WTC11 (cell line): ENCODE data around the gene TMED1. TPM values are rescaled to one million over a fixed set of nuclear protein-coding genes. Genes with fewer than 3 reads are reported as not detected.

Experiments used
- ATAC-seq: fragments of 200-7000 bp; cut with Tn5 transposase; 2 replicates; pipeline ENCODE4 v1.10.0; 2021; ENCODE audit warnings: mild to moderate bottlenecking, moderate library complexity
- CTCF ChIA-PET: fragments of 300-600 bp; sonication (Branson Sonifier 250); formaldehyde crosslinking; loops from one replicate; lab custom pipeline; 2021; ENCODE audit warnings: antibody characterized with exemption; lab: Charles Lee
- POLR2A ChIA-PET: fragments of 350-600 bp; sonication (Branson Sonifier 250); formaldehyde crosslinking; loops from one replicate; lab custom pipeline; 2021; ENCODE audit warnings: antibody characterized with exemption; lab: Charles Lee
- DNase-seq: peaks from one replicate; pipeline ENCODE4 v3.0.0; 2021; ENCODE audit warnings: low spot score
- H3K27ac Mint-ChIP-seq: 2 replicates; pipeline ENCODE4 v1.8.0; 2021; ENCODE audit warnings: mixed read lengths
- H3K27me3 Mint-ChIP-seq: 2 replicates; pipeline ENCODE4 v1.8.0; 2021; ENCODE audit warnings: low read depth, mild to moderate bottlenecking, moderate library complexity, mixed read lengths
- H3K36me3 Mint-ChIP-seq: 2 replicates; pipeline ENCODE4 v1.8.0; 2021; ENCODE audit warnings: mixed read lengths
- H3K4me1 Mint-ChIP-seq: 2 replicates; pipeline ENCODE4 v1.8.0; 2022; ENCODE audit warnings: mixed read lengths
- H3K4me3 Mint-ChIP-seq: 2 replicates; pipeline ENCODE4 v1.8.0; 2021; ENCODE audit warnings: mild to moderate bottlenecking, moderate library complexity, mixed read lengths
- H3K9me3 Mint-ChIP-seq: 2 replicates; pipeline ENCODE4 v1.8.0; 2021; ENCODE audit warnings: mixed read lengths
- ARID4B ChIP-seq: sonication (generic); formaldehyde crosslinking; IDR thresholded peaks from 2 replicates; pipeline ENCODE4 v1.8.0; 2023; ENCODE audit warnings: missing genetic modification reagents, mild to moderate bottlenecking, borderline replicate concordance
- CBFB ChIP-seq: sonication (generic); formaldehyde crosslinking; IDR thresholded peaks from 2 replicates; pipeline ENCODE4 v1.8.1; 2022; ENCODE audit warnings: mild to moderate bottlenecking, low read depth, missing genetic modification reagents
- CDX4 ChIP-seq: fragments of 250-450 bp; sonication (Bioruptor Pico); IDR thresholded peaks from 2 replicates; pipeline ENCODE4 v1.9.0; 2021; ENCODE audit warnings: moderate library complexity, mild to moderate bottlenecking, inconsistent platforms, borderline replicate concordance
- CREB1 ChIP-seq: sonication (generic); formaldehyde crosslinking; IDR thresholded peaks from 2 replicates; pipeline ENCODE4 v1.8.0; 2023; ENCODE audit warnings: mild to moderate bottlenecking, missing genetic modification reagents
- CREM ChIP-seq: sonication (generic); formaldehyde crosslinking; IDR thresholded peaks from 2 replicates; pipeline ENCODE4 v1.8.1; 2022; ENCODE audit warnings: mild to moderate bottlenecking, missing genetic modification reagents, moderate library complexity
- ERG ChIP-seq: fragments of 250-450 bp; sonication (Bioruptor Pico); IDR thresholded peaks from 2 replicates; pipeline ENCODE4 v1.8.0; 2021; ENCODE audit warnings: mild to moderate bottlenecking
- FOXJ3 ChIP-seq: sonication (generic); formaldehyde crosslinking; IDR thresholded peaks from 2 replicates; pipeline ENCODE4 v1.9.0; 2021; ENCODE audit warnings: missing genetic modification reagents, mild to moderate bottlenecking, borderline replicate concordance
- GRHL2 ChIP-seq: fragments of 250-450 bp; sonication (Bioruptor Pico); IDR thresholded peaks from 2 replicates; pipeline ENCODE4 v1.8.0; 2022; ENCODE audit warnings: mild to moderate bottlenecking, moderate library complexity; ENCODE audit not compliant: insufficient replicate concordance, severe bottlenecking
- HMGA2 ChIP-seq: fragments of 250-450 bp; sonication (Bioruptor Pico); IDR thresholded peaks from 2 replicates; pipeline ENCODE4 v1.4.0; 2021; ENCODE audit warnings: mild to moderate bottlenecking, moderate library complexity
- MYBL2 ChIP-seq: sonication (generic); formaldehyde crosslinking; IDR thresholded peaks from 2 replicates; pipeline ENCODE4 v1.8.1; 2023; ENCODE audit warnings: mild to moderate bottlenecking, moderate library complexity, missing genetic modification reagents
- NFE2L1 ChIP-seq: sonication (generic); formaldehyde crosslinking; IDR thresholded peaks from 2 replicates; pipeline ENCODE4 v1.8.1; 2023; ENCODE audit warnings: missing genetic modification reagents
- NFYB ChIP-seq: sonication (generic); formaldehyde crosslinking; conservative IDR thresholded peaks from 2 replicates; pipeline ENCODE4 v1.8.0; 2022; ENCODE audit warnings: low read depth, missing genetic modification reagents
- OVOL2 ChIP-seq: fragments of 250-450 bp; sonication (Bioruptor Pico); IDR thresholded peaks from 2 replicates; pipeline ENCODE4 v1.9.0; 2021; ENCODE audit warnings: mild to moderate bottlenecking, borderline replicate concordance
- SOX15 ChIP-seq: fragments of 250-450 bp; sonication (Bioruptor Pico); IDR thresholded peaks from 2 replicates; pipeline ENCODE4 v1.9.0; 2021; ENCODE audit warnings: mild to moderate bottlenecking
- SP1 ChIP-seq: sonication (generic); formaldehyde crosslinking; conservative IDR thresholded peaks from 2 replicates; pipeline ENCODE4 v1.8.1; 2022; ENCODE audit warnings: missing genetic modification reagents
- STAT6 ChIP-seq: sonication (generic); formaldehyde crosslinking; conservative IDR thresholded peaks from 2 replicates; pipeline ENCODE4 v1.8.1; 2023; ENCODE audit warnings: mild to moderate bottlenecking, low read depth, missing genetic modification reagents, moderate library complexity
- ZBTB21 ChIP-seq: sonication (generic); formaldehyde crosslinking; IDR thresholded peaks from 2 replicates; pipeline ENCODE4 v1.8.1; 2023; ENCODE audit warnings: mild to moderate bottlenecking, missing genetic modification reagents, borderline replicate concordance
- total RNA-seq: library from RNA; stranded (reverse); gene quantifications from 3 replicates; pipeline ENCODE4 v1.2.3, GENCODE V29; 2021
- TF ChIP-seq, protein P1 (sequence below): sonication (generic); formaldehyde crosslinking; IDR thresholded peaks from 2 replicates; pipeline ENCODE4 v1.8.0; 2022; ENCODE audit warnings: missing genetic modification reagents
- TF ChIP-seq, protein P2 (sequence below): fragments of 250-450 bp; sonication (Bioruptor Pico); IDR thresholded peaks from 2 replicates; pipeline ENCODE4 v1.9.0; 2021; ENCODE audit warnings: mild to moderate bottlenecking

TMED1 gene
- total RNA-seq, 1 experiment from 2014 or later: 28.5 TPM

GRCh38 chr19:10823690-10824089, 12.3 kb downstream of the TMED1 start:
- TF ChIP-seq STAT6 (CRISPR knock-in tag): no peak
- TF ChIP-seq OVOL2 (CRISPR knock-in tag): no peak
- TF ChIP-seq CREB1 (CRISPR knock-in tag): no peak
- TF ChIP-seq CREM (CRISPR knock-in tag): no peak
- no peak for TF ChIP-seq ZBTB21 (CRISPR knock-in tag)
- TF ChIP-seq SP1 (CRISPR knock-in tag): no peak
- no peak for TF ChIP-seq MYBL2 (CRISPR knock-in tag)
- no peak for ATAC-seq
- DNase-seq: no peak
- ChIA-PET POLR2A (no interaction called here), CTCF (interaction anchor here (1.0 to 4.8 kb wide), 3 partner anchors 12 to 41 kb away, joined by 3 to 22 read pairs (median 4); no protein-coding TSS in a partner anchor)
- H3K4me3 Mint-ChIP-seq: no peak overlapping the region
- no peak overlapping the region for H3K27ac Mint-ChIP-seq
- peaks cover 48% of the 10 kb centered on the region for H3K36me3 Mint-ChIP-seq
- no peaks in the 10 kb centered on the region for H3K9me3 Mint-ChIP-seq
- no peaks in the 10 kb centered on the region for H3K4me1 Mint-ChIP-seq
- no peaks in the 10 kb centered on the region; the same call in 1 of the 2 replicates for H3K27me3 Mint-ChIP-seq

DNA sequence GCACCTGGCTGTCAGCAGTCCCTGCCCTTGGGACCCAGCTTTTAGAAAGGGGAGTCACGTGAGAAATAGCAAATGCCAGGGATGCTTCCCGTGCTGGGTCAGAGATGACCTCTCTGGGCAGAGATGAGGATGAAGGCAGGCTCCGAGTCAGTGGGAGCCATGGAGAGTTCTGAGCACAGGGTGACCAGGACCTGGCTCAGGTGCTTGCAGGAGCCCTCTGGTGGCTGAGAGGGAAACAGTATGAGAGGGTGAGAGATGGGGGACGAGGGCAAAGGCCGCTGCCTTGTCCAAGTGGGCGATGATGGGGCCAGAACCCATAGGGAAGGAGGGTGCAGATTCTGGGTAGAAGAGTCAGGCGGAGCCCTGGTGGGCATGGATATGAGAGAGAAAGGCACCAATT, 15.8 kb downstream of the TMED1 start:
- Mint-ChIP-seq H3K27me3 (no peaks in the 10 kb centered on the region; the same call in 1 of the 2 replicates), H3K27ac (no peak overlapping the region), H3K36me3 (peaks cover 34% of the 10 kb centered on the region), H3K4me3 (no peak overlapping the region), H3K4me1 (no peaks in the 10 kb centered on the region), H3K9me3 (no peaks in the 10 kb centered on the region)
- ATAC-seq (peak; percentile 73), DNase-seq (no peak)
- ChIA-PET CTCF (interaction anchor here (0.8 to 4.8 kb wide), 8 partner anchors 9 to 277 kb away, joined by 3 to 22 read pairs (median 7); partner anchors contain the start of genes DNM2, QTRT1 and TMED1), POLR2A (no interaction called here)
- TF ChIP-seq, protein P1, sequence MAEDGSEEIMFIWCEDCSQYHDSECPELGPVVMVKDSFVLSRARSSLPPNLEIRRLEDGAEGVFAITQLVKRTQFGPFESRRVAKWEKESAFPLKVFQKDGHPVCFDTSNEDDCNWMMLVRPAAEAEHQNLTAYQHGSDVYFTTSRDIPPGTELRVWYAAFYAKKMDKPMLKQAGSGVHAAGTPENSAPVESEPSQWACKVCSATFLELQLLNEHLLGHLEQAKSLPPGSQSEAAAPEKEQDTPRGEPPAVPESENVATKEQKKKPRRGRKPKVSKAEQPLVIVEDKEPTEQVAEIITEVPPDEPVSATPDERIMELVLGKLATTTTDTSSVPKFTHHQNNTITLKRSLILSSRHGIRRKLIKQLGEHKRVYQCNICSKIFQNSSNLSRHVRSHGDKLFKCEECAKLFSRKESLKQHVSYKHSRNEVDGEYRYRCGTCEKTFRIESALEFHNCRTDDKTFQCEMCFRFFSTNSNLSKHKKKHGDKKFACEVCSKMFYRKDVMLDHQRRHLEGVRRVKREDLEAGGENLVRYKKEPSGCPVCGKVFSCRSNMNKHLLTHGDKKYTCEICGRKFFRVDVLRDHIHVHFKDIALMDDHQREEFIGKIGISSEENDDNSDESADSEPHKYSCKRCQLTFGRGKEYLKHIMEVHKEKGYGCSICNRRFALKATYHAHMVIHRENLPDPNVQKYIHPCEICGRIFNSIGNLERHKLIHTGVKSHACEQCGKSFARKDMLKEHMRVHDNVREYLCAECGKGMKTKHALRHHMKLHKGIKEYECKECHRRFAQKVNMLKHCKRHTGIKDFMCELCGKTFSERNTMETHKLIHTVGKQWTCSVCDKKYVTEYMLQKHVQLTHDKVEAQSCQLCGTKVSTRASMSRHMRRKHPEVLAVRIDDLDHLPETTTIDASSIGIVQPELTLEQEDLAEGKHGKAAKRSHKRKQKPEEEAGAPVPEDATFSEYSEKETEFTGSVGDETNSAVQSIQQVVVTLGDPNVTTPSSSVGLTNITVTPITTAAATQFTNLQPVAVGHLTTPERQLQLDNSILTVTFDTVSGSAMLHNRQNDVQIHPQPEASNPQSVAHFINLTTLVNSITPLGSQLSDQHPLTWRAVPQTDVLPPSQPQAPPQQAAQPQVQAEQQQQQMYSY (CRISPR knock-in tag): no peak
- no peak for TF ChIP-seq CDX4 (CRISPR knock-in tag)
- no peak for TF ChIP-seq SOX15 (CRISPR knock-in tag)
- TF ChIP-seq, protein P2, sequence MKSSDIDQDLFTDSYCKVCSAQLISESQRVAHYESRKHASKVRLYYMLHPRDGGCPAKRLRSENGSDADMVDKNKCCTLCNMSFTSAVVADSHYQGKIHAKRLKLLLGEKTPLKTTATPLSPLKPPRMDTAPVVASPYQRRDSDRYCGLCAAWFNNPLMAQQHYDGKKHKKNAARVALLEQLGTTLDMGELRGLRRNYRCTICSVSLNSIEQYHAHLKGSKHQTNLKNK: no peak
- no peak for TF ChIP-seq CBFB (CRISPR knock-in tag)
- TF ChIP-seq GRHL2 (CRISPR knock-in tag): no peak
- TF ChIP-seq OVOL2 (CRISPR knock-in tag): no peak
- no peak for TF ChIP-seq NFYB (CRISPR knock-in tag)
- no peak for TF ChIP-seq ERG (CRISPR knock-in tag)
- TF ChIP-seq HMGA2 (CRISPR knock-in tag): no peak
- no peak for TF ChIP-seq NFE2L1 (CRISPR knock-in tag)
- TF ChIP-seq ARID4B (CRISPR knock-in tag): no peak
- TF ChIP-seq FOXJ3 (CRISPR knock-in tag): no peak
